HUES64 (cell line): Measurements from ENCODE around the gene AKR7A2.
"Not testable (repeated sequence)": the region's sequence is repeated elsewhere in the genome, so short reads cannot be mapped to it uniquely, and the experiment has no call there.

ENCODE experiments used
- H3K27ac ChIP-seq: 2 replicates; pipeline ENCODE4 v1.7.0; 2013; ENCODE audit warnings: low read depth, low read length, inconsistent platforms
- H3K27me3 ChIP-seq: 2 replicates; pipeline ENCODE4 v1.6.1; 2013; ENCODE audit warnings: mild to moderate bottlenecking, low read length; ENCODE audit not compliant: insufficient read depth
- H3K36me3 ChIP-seq: 2 replicates; pipeline ENCODE4 v1.6.1; 2013; ENCODE audit warnings: mild to moderate bottlenecking, low read length; ENCODE audit not compliant: insufficient read depth
- H3K4me1 ChIP-seq: 2 replicates; pipeline ENCODE4 v1.6.1; 2013; ENCODE audit warnings: mild to moderate bottlenecking, low read length, moderate library complexity; ENCODE audit not compliant: insufficient read depth
- H3K4me3 ChIP-seq: 2 replicates; pipeline ENCODE4 v1.5.1; 2013; ENCODE audit warnings: mild to moderate bottlenecking, low read length, moderate library complexity
- H3K9ac ChIP-seq: 2 replicates; pipeline ENCODE4 v1.6.1; 2013; ENCODE audit warnings: mild to moderate bottlenecking, low read depth, low read length
- H3K9me3 ChIP-seq: 2 replicates; pipeline ENCODE4 v1.6.1; 2013; ENCODE audit warnings: low read depth, low read length; ENCODE audit not compliant: insufficient read depth
- WGBS: fragments of 150-250, 120-280 bp; methylation state at CpG from one replicate; pipeline ENCODE4 v1.1.7; 2013; ENCODE audit warnings: missing lambda C conversion rate; 5-methylcytosine and 5-hydroxymethylcytosine counted together

AKR7A2 gene

GRCh38 chr1:19311503-19311930 lies 427 bp downstream of the AKR7A2 start:
- Histone ChIP-seq H3K9me3 (no peaks in the 10 kb centered on the region), H3K4me3 (peak overlapping the region; percentile 81), H3K27ac (peak overlapping the region; percentile 56), H3K9ac (peak overlapping the region; percentile 88), H3K4me1 (no peaks in the 10 kb centered on the region), H3K27me3 (no peaks in the 10 kb centered on the region), H3K36me3 (peaks cover 22% of the 10 kb centered on the region)
- 1% methylated on average over 29 of the region's 29 CpGs for WGBS

GRCh38 chr1:19310720-19311502 lies 1.0 kb downstream of the AKR7A2 start:
- Histone ChIP-seq H3K4me3 (peak overlapping the region; percentile 81), H3K4me1 (no peaks in the 10 kb centered on the region), H3K9me3 (no peaks in the 10 kb centered on the region), H3K27me3 (no peaks in the 10 kb centered on the region), H3K27ac (no peak overlapping the region), H3K9ac (peak overlapping the region; percentile 88), H3K36me3 (peaks cover 28% of the 10 kb centered on the region)
- 61% methylated on average over 13 of the region's 13 CpGs for WGBS

GRCh38 chr1:19310061-19310460 lies 1.9 kb downstream of the AKR7A2 start:
- no peaks in the 10 kb centered on the region for H3K4me1 ChIP-seq
- no peak overlapping the region for H3K4me3 ChIP-seq
- peaks cover 37% of the 10 kb centered on the region for H3K36me3 ChIP-seq
- no peak overlapping the region for H3K9ac ChIP-seq
- H3K27ac ChIP-seq: no peak overlapping the region
- no peaks in the 10 kb centered on the region for H3K9me3 ChIP-seq
- H3K27me3 ChIP-seq: no peaks in the 10 kb centered on the region
- 94% methylated on average over 7 of the region's 7 CpGs for WGBS

GRCh38 chr1:19309123-19309813 lies 2.7 kb downstream of the AKR7A2 start:
- Histone ChIP-seq H3K4me1 (no peaks in the 10 kb centered on the region), H3K4me3 (no peak overlapping the region), H3K27ac (no peak overlapping the region), H3K27me3 (no peaks in the 10 kb centered on the region), H3K9me3 (no peaks in the 10 kb centered on the region), H3K36me3 (peaks cover 45% of the 10 kb centered on the region), H3K9ac (no peak overlapping the region)
- WGBS: 96% methylated on average over 5 of the region's 6 CpGs

GRCh38 chr1:19308509-19308907 lies 3.4 kb downstream of the AKR7A2 start:
- H3K27me3 ChIP-seq: no peaks in the 10 kb centered on the region
- no peaks in the 10 kb centered on the region for H3K9me3 ChIP-seq
- no peak overlapping the region for H3K9ac ChIP-seq
- H3K4me1 ChIP-seq: no peaks in the 10 kb centered on the region
- H3K4me3 ChIP-seq: no peak overlapping the region
- 81% methylated on average over 3 of the region's 3 CpGs for WGBS
- peaks cover 51% of the 10 kb centered on the region for H3K36me3 ChIP-seq
- no peak overlapping the region for H3K27ac ChIP-seq

GRCh38 chr1:19307794-19308508 lies 4.0 kb downstream of the AKR7A2 start:
- Histone ChIP-seq H3K4me1 (no peaks in the 10 kb centered on the region), H3K9me3 (no peaks in the 10 kb centered on the region), H3K9ac (no peak overlapping the region), H3K27me3 (no peaks in the 10 kb centered on the region), H3K4me3 (no peak overlapping the region), H3K36me3 (peaks cover 57% of the 10 kb centered on the region), H3K27ac (no peak overlapping the region)
- 95% methylated on average over 10 of the region's 10 CpGs for WGBS

GRCh38 chr1:19306941-19307340 lies 5.0 kb downstream of the AKR7A2 start:
- peaks cover 64% of the 10 kb centered on the region for H3K36me3 ChIP-seq
- no peaks in the 10 kb centered on the region for H3K9me3 ChIP-seq
- 95% methylated on average over 6 of the region's 6 CpGs for WGBS
- H3K4me1 ChIP-seq: no peaks in the 10 kb centered on the region
- H3K27ac ChIP-seq: no peak overlapping the region
- H3K4me3 ChIP-seq: no peak overlapping the region
- H3K9ac ChIP-seq: no peak overlapping the region
- no peaks in the 10 kb centered on the region for H3K27me3 ChIP-seq

GRCh38 chr1:19305880-19306279 lies 6.1 kb downstream of the AKR7A2 start:
- Histone ChIP-seq H3K36me3 (peaks cover 66% of the 10 kb centered on the region), H3K27me3 (no peaks in the 10 kb centered on the region), H3K9me3 (no peaks in the 10 kb centered on the region), H3K27ac (no peak overlapping the region), H3K9ac (no peak overlapping the region), H3K4me3 (no peak overlapping the region), H3K4me1 (no peaks in the 10 kb centered on the region)
- 94% methylated on average over 11 of the region's 11 CpGs for WGBS

GRCh38 chr1:19304081-19304480 lies 7.9 kb downstream of the AKR7A2 start:
- H3K4me1 ChIP-seq, H3K27ac ChIP-seq, H3K27me3 ChIP-seq, H3K4me3 ChIP-seq, H3K9me3 ChIP-seq, H3K9ac ChIP-seq: not testable (repeated sequence)
- 98% methylated on average over 8 of the region's 10 CpGs for WGBS
- H3K36me3 ChIP-seq: peaks cover 66% of the 10 kb centered on the region

- Histone ChIP-seq H3K9me3 (peaks cover 8% of the 10 kb centered on the region), H3K4me1 (no peaks in the 10 kb centered on the region), H3K4me3 (no peak overlapping the region), H3K36me3 (peaks cover 30% of the 10 kb centered on the region), H3K27ac (no peak overlapping the region), H3K9ac (no peak overlapping the region), H3K27me3 (no peaks in the 10 kb centered on the region)
- 99% methylated on average over 2 of the region's 2 CpGs for WGBS
Observed at GRCh38 chr1:19300211-19300610, 11.7 kb downstream of the AKR7A2 start.

- WGBS: 94% methylated on average over 2 of the region's 2 CpGs
- no peak overlapping the region for H3K4me3 ChIP-seq
- no peak overlapping the region for H3K9ac ChIP-seq
- H3K27me3 ChIP-seq: peaks cover 9% of the 10 kb centered on the region
- H3K27ac ChIP-seq: no peak overlapping the region
- H3K36me3 ChIP-seq: peaks cover 5% of the 10 kb centered on the region; the same call in 1 of the 2 replicates
- H3K4me1 ChIP-seq: no peaks in the 10 kb centered on the region
- peaks cover 28% of the 10 kb centered on the region for H3K9me3 ChIP-seq
Observed at GRCh38 chr1:19294638-19295037, 17.3 kb downstream of the AKR7A2 start.
